Endothelial cell of umbilical vein (primary cell): ENCODE results near the gene ICOSLG. TPM values are rescaled to one million over a fixed set of nuclear protein-coding genes. Genes with fewer than 3 reads are reported as not detected.
"Not testable (repeated sequence)": the region's sequence is repeated elsewhere in the genome, so short reads cannot be mapped to it uniquely, and the experiment has no call there.

Experiments used
- BruUV-seq: library from RNA; stranded (reverse); fragments of 400-500 nt; replicated peaks from 2 replicates; lab custom pipeline; 2021; lab: Mats Ljungman, UMichigan
- CTCF ChIA-PET: fragments of 300-600, 350-600 bp; sonication (Branson Sonifier 250); formaldehyde crosslinking; loops from one replicate; lab custom pipeline; 2021; ENCODE audit warnings: antibody characterized with exemption, inconsistent platforms; lab: Charles Lee
- POLR2A ChIA-PET: fragments of 300-600, 350-600 bp; sonication (Branson Sonifier 250); formaldehyde crosslinking; loops from one replicate; lab custom pipeline; 2021; ENCODE audit warnings: antibody characterized with exemption, inconsistent platforms; lab: Charles Lee
- DNase-seq: peaks from one replicate; pipeline ENCODE4 v3.0.0-alpha.2; 2011; ENCODE audit warnings: low read depth, low spot score
- FAIRE-seq: peaks from 2 replicates; lab custom pipeline; 2011; peaks lifted over from hg19 to GRCh38; lab: Jason Lieb, UNC
- H2AFZ ChIP-seq: 2 replicates; pipeline ENCODE4 v1.6.0; 2012; ENCODE audit warnings: low read depth, low read length, control low read depth, inconsistent platforms
- H3K27ac ChIP-seq: 2 replicates; pipeline ENCODE4 v1.5.1; 2011; ENCODE audit warnings: low read depth, mild to moderate bottlenecking, control low read depth, low read length, moderate library complexity; ENCODE audit not compliant: insufficient read depth
- H3K27me3 ChIP-seq, 2 experiments: 2 replicates each; pipeline versions ENCODE4 v1.6.0 to v1.6.1; 2011; ENCODE audit warnings: low read length in 2 of 2, mixed read lengths in 1 of 2; ENCODE audit not compliant: control insufficient read depth in 2 of 2, insufficient read depth in 2 of 2
- H3K36me3 ChIP-seq, 2 experiments: 2 replicates in 1 of 2; 3 replicates in 1 of 2; pipeline ENCODE4 v1.5.1; 2011; ENCODE audit warnings: low read length in 2 of 2, mild to moderate bottlenecking in 1 of 2, moderate library complexity in 1 of 2; ENCODE audit not compliant: control insufficient read depth in 2 of 2, insufficient read depth in 2 of 2; ENCODE audit errors: extremely low read depth in 1 of 2
- H3K4me1 ChIP-seq: 3 replicates; pipeline ENCODE4 v1.5.1; 2011; ENCODE audit warnings: mild to moderate bottlenecking, low read length; ENCODE audit not compliant: control insufficient read depth, insufficient read depth; ENCODE audit errors: extremely low read depth
- H3K4me2 ChIP-seq: 2 replicates; pipeline ENCODE4 v1.6.1; 2011; ENCODE audit warnings: low read length, control low read depth, mixed read lengths; ENCODE audit not compliant: insufficient read depth
- H3K4me3 ChIP-seq, 3 experiments: fragments of 200-600 bp in 1 of 3; sonication (generic), shearing (Covaris generic) in 1 of 3; replicated peaks in 1 of 3; 2 replicates each; pipeline ENCODE4 v1.5.1; 2011 to 2016; ENCODE audit warnings: control low read depth in 3 of 3, low read length in 3 of 3, mild to moderate bottlenecking in 2 of 3, inconsistent platforms in 1 of 3, low read depth in 1 of 3, moderate library complexity in 1 of 3; ENCODE audit not compliant: insufficient read depth in 1 of 3
- H3K79me2 ChIP-seq: 2 replicates; pipeline ENCODE4 v1.6.0; 2012; ENCODE audit warnings: low read length, inconsistent platforms; ENCODE audit not compliant: control insufficient read depth, insufficient read depth
- H3K9ac ChIP-seq: replicated peaks from 2 replicates; pipeline ENCODE3; 2011; ENCODE audit warnings: low read length, control low read depth; ENCODE audit not compliant: insufficient read depth; ENCODE audit errors: extremely low read depth
- H3K9me1 ChIP-seq: replicated peaks from 3 replicates; pipeline ENCODE4 v1.6.0; 2011; ENCODE audit warnings: mild to moderate bottlenecking, low read length; ENCODE audit not compliant: control insufficient read depth, insufficient read depth; ENCODE audit errors: extremely low read depth
- H3K9me3 ChIP-seq: replicated peaks from 2 replicates; pipeline ENCODE4 v1.5.1; 2012; ENCODE audit warnings: low read length, inconsistent platforms; ENCODE audit not compliant: control insufficient read depth, insufficient read depth
- H4K20me1 ChIP-seq: replicated peaks from 2 replicates; pipeline ENCODE3; 2011; ENCODE audit warnings: mild to moderate bottlenecking, low read length; ENCODE audit not compliant: control insufficient read depth, insufficient read depth; ENCODE audit errors: extremely low read depth
- dilution Hi-C: fragments of 300-500 bp; cut with MboI; formaldehyde crosslinking; loops from one replicate; pipeline ENCODE4 v1.15.0; 2019; ENCODE audit warnings: low sequenced_read_pairs; ENCODE audit not compliant: extremely low pct_ligation_motif_present
- intact Hi-C: fragments of 100-400 bp; cut with micrococcal nuclease; formaldehyde crosslinking; loops from one replicate; pipeline ENCODE4 v1.10.0; 2022
- polyA plus RNA-seq, 4 experiments: library from polyadenylated mRNA; depleted of rRNA in 3 of 4; stranded (reverse) in 3 of 4; unstranded in 1 of 4; fragments of >200 nt; gene quantifications; 2 replicates each; pipeline versions ENCODE4 v1.2.1 to v1.2.3, GENCODE V29; 2011 to 2012; ENCODE audit warnings: missing spikeins in 1 of 4
- total RNA-seq: library from RNA; stranded (reverse); gene quantifications from 2 replicates; pipeline ENCODE4 v1.2.3, GENCODE V29; 2021

The ICOSLG gene
- total and polyA plus RNA-seq, 2 donors (not counting 3 experiments of a cell fraction or from before 2014, with no cell fraction given): 0.91 to 2.9 TPM

- H2AFZ ChIP-seq, H3K27me3 ChIP-seq, POLR2A ChIA-PET, H3K4me1 ChIP-seq, H3K4me2 ChIP-seq, H3K79me2 ChIP-seq, H3K9me3 ChIP-seq, H3K27ac ChIP-seq, dilution Hi-C loops, H3K4me3 ChIP-seq, H3K9me1 ChIP-seq, H4K20me1 ChIP-seq, DNase-seq, H3K36me3 ChIP-seq, CTCF ChIA-PET, BruUV-seq, H3K9ac ChIP-seq, intact Hi-C loops: not testable (repeated sequence)
- FAIRE-seq: peak; percentile 96
Measured at GRCh38 chr21:44202590-44203299, 38.0 kb downstream of the ICOSLG start.

- BruUV-seq, H3K79me2 ChIP-seq, H3K36me3 ChIP-seq, H3K9me3 ChIP-seq, dilution Hi-C loops, H2AFZ ChIP-seq, DNase-seq, H3K9me1 ChIP-seq, H3K9ac ChIP-seq, H3K27ac ChIP-seq, intact Hi-C loops, H4K20me1 ChIP-seq, CTCF ChIA-PET, H3K4me3 ChIP-seq, FAIRE-seq, POLR2A ChIA-PET, H3K27me3 ChIP-seq, H3K4me2 ChIP-seq, H3K4me1 ChIP-seq: not testable (repeated sequence)
Measured at GRCh38 chr21:44199997-44200396, 40.7 kb downstream of the ICOSLG start.
